HepG2 (cell line): ENCODE measurements around the gene TEDC1. TPM values are rescaled to one million over a fixed set of nuclear protein-coding genes. Genes with fewer than 3 reads are reported as not detected.

Experiments used
- ATAC-seq: fragments of 200-7000 bp; cut with Tn5 transposase; 3 replicates; pipeline ENCODE4 v1.9.1; 2020; ENCODE audit warnings: mild to moderate bottlenecking, moderate library complexity
- BruUV-seq: library from RNA; stranded (reverse); fragments of 400-500 nt; replicated peaks from 2 replicates; lab custom pipeline; 2021; lab: Mats Ljungman, UMichigan
- CTCF ChIA-PET: fragments of 300-600 bp; formaldehyde crosslinking; extraction: SDS; loops from one replicate; lab custom pipeline; 2021; ENCODE audit warnings: low total read pairs, inconsistent platforms, low intra/inter-chr PET ratio; lab: Yijun Ruan, JAX
- POLR2A ChIA-PET: fragments of 350-600 bp; sonication (Branson Sonifier 250); formaldehyde crosslinking; loops from one replicate; lab custom pipeline; 2020; ENCODE audit warnings: antibody characterized with exemption, inconsistent platforms; lab: Yijun Ruan, JAX
- DNase-seq: peaks from one replicate; pipeline ENCODE4 v3.0.0-alpha.2; 2015; ENCODE audit warnings: low spot score
- FAIRE-seq: peaks from 3 replicates; lab custom pipeline; 2011; peaks lifted over from hg19 to GRCh38; lab: Jason Lieb, UNC
- H2AFZ ChIP-seq: one replicate; pipeline ENCODE4 v1.6.1; 2011; ENCODE audit warnings: low read length, inconsistent platforms
- H3K27ac ChIP-seq: fragments of 300-600 bp; 3 replicates; pipeline ENCODE4 v1.8.0; 2011; ENCODE audit warnings: mixed run types, mild to moderate bottlenecking, mixed read lengths, low read length, inconsistent platforms; ENCODE audit not compliant: insufficient read depth; ENCODE audit errors: extremely low read length
- H3K27me3 ChIP-seq, 2 experiments: fragments of 200-600 bp in 1 of 2; 2 replicates in 1 of 2; 3 replicates in 1 of 2; pipeline versions ENCODE4 v1.6.0 to v1.8.0; 2011; ENCODE audit warnings: low read length in 2 of 2, mild to moderate bottlenecking in 2 of 2, moderate library complexity in 2 of 2, inconsistent platforms in 1 of 2; ENCODE audit not compliant: insufficient read depth in 2 of 2, control insufficient read depth in 1 of 2
- H3K36me3 ChIP-seq, 2 experiments: fragments of 200-600 bp in 1 of 2; replicated peaks in 1 of 2; 2 replicates in 1 of 2; 3 replicates in 1 of 2; pipeline versions ENCODE4 v1.5.1 to v1.8.0; 2011; ENCODE audit warnings: low read length in 2 of 2, inconsistent platforms in 1 of 2; ENCODE audit not compliant: insufficient read depth in 2 of 2, control insufficient read depth in 1 of 2
- H3K4me1 ChIP-seq: 2 replicates; pipeline ENCODE4 v1.5.1; 2012; ENCODE audit warnings: low read length, inconsistent platforms; ENCODE audit not compliant: insufficient read depth
- H3K4me2 ChIP-seq: 2 replicates; pipeline ENCODE4 v1.6.0; 2011; ENCODE audit warnings: low read depth, low read length, inconsistent platforms
- H3K4me3 ChIP-seq, 3 experiments: fragments of 200-600 bp in 1 of 3; sonication (generic), shearing (Covaris generic) in 1 of 3; replicated peaks in 1 of 3; 2 replicates each; pipeline ENCODE4 v1.5.1; 2011 to 2016; ENCODE audit warnings: low read length in 3 of 3, inconsistent platforms in 2 of 3, low read depth in 2 of 3, mild to moderate bottlenecking in 2 of 3, control low read depth in 1 of 3, mixed read lengths in 1 of 3; ENCODE audit not compliant: insufficient read depth in 1 of 3
- H3K79me2 ChIP-seq: one replicate; pipeline ENCODE4 v1.6.1; 2011; ENCODE audit warnings: low read length, inconsistent platforms; ENCODE audit not compliant: insufficient read depth
- H3K9ac ChIP-seq: 2 replicates; pipeline ENCODE4 v1.6.0; 2011; ENCODE audit warnings: mild to moderate bottlenecking, low read depth, low read length, inconsistent platforms; ENCODE audit not compliant: insufficient read depth
- H3K9me3 ChIP-seq: 2 replicates; pipeline ENCODE4 v1.5.1; 2012; ENCODE audit warnings: mild to moderate bottlenecking, low read length
- H4K20me1 ChIP-seq: 2 replicates; pipeline ENCODE4 v1.6.0; 2011; ENCODE audit warnings: inconsistent platforms, mild to moderate bottlenecking, low read length, moderate library complexity; ENCODE audit not compliant: insufficient read depth
- AGO1 ChIP-seq: fragments of 200-400 bp; formaldehyde crosslinking; IDR thresholded peaks from 2 replicates; pipeline ENCODE4 v1.6.1; 2017; ENCODE audit warnings: mild to moderate bottlenecking, low read depth, low read length, moderate library complexity; ENCODE audit not compliant: poor library complexity, severe bottlenecking
- AGO2 ChIP-seq: fragments of 200-400 bp; formaldehyde crosslinking; optimal IDR thresholded peaks from 2 replicates; pipeline ENCODE3; 2017; ENCODE audit warnings: mild to moderate bottlenecking, low read depth, low read length, moderate library complexity
- CENPX ChIP-seq: sonication (generic); formaldehyde crosslinking; IDR thresholded peaks from 2 replicates; pipeline ENCODE4 v1.9.0; 2021; ENCODE audit warnings: mild to moderate bottlenecking, missing genetic modification reagents, moderate library complexity
- HNRNPL ChIP-seq: fragments of 200-400 bp; formaldehyde crosslinking; IDR thresholded peaks from 2 replicates; pipeline ENCODE4 v1.6.1; 2017; ENCODE audit warnings: mild to moderate bottlenecking, low read depth, low read length
- NCOA2 ChIP-seq: sonication (generic); formaldehyde crosslinking; IDR thresholded peaks from 2 replicates; pipeline ENCODE4 v1.8.0; 2022; ENCODE audit warnings: inconsistent platforms
- PCBP1 ChIP-seq: fragments of 200-400 bp; formaldehyde crosslinking; IDR thresholded peaks from 2 replicates; pipeline ENCODE4 v1.6.1; 2017; ENCODE audit warnings: mild to moderate bottlenecking, low read depth, low read length, borderline replicate concordance
- PRMT3 ChIP-seq: sonication (generic); formaldehyde crosslinking; IDR thresholded peaks from 2 replicates; pipeline ENCODE4 v1.8.1; 2022; ENCODE audit warnings: low read depth, mild to moderate bottlenecking, moderate library complexity, missing genetic modification reagents, borderline replicate concordance
- ZNF687 ChIP-seq: sonication (generic); formaldehyde crosslinking; IDR thresholded peaks from 2 replicates; pipeline ENCODE4 v1.5.1; 2020; ENCODE audit warnings: mild to moderate bottlenecking, missing genetic modification reagents, moderate library complexity
- WGBS: methylation state at CpG from one replicate; pipeline ENCODE4 v1.1.6; 2017; ENCODE audit warnings: low lambda C conversion rate; 5-methylcytosine and 5-hydroxymethylcytosine counted together
- in situ Hi-C: cut with HindIII; loops from 2 replicates; pipeline ENCODE4 v1.10.0; 2017; ENCODE audit warnings: low pct_unique_long_range_greater_than_20kb; ENCODE audit not compliant: extremely low pct_ligation_motif_present
- intact Hi-C: fragments of 100-400 bp; cut with micrococcal nuclease; formaldehyde crosslinking; loops from one replicate; pipeline ENCODE4 v1.10.0; 2022; ENCODE audit not compliant: unreplicated experiment
- polyA plus RNA-seq, 8 experiments: library from polyadenylated mRNA; depleted of rRNA in 3 of 8; stranded (reverse) in 7 of 8; unstranded in 1 of 8; fragments of >200 nt; fragmentation: Illumina TruSeq in 4 of 8; extraction: Trizol in 4 of 8; gene quantifications; 2 replicates each; pipeline versions ENCODE4 v1.2.1 to v1.2.3, GENCODE V29; 2011 to 2016; ENCODE audit warnings: low read depth in 4 of 8, missing spikeins in 1 of 8, mixed read lengths in 1 of 8; ENCODE audit not compliant: insufficient read depth in 1 of 8
- total RNA-seq, 5 experiments: library from RNA; depleted of rRNA; stranded (reverse); fragments of >200 nt; fragmentation: Illumina TruSeq; extraction: Trizol; gene quantifications; 2 replicates each; pipeline ENCODE4 v1.2.3, GENCODE V29; 2016; ENCODE audit warnings: low read depth in 1 of 5
- TF ChIP-seq, protein P1 (sequence below): sonication (generic); formaldehyde crosslinking; IDR thresholded peaks from 2 replicates; pipeline ENCODE4 v1.8.0; 2022; ENCODE audit warnings: mild to moderate bottlenecking, missing genetic modification reagents, moderate library complexity
- TF ChIP-seq, protein P2 (sequence below): sonication (generic); formaldehyde crosslinking; IDR thresholded peaks from 2 replicates; pipeline ENCODE4 v1.4.0; 2020; ENCODE audit warnings: missing genetic modification reagents
- TF ChIP-seq, protein P3 (sequence below): sonication (generic); formaldehyde crosslinking; IDR thresholded peaks from 2 replicates; pipeline ENCODE4 v1.4.0; 2020; ENCODE audit warnings: mild to moderate bottlenecking, missing genetic modification reagents

TEDC1 gene
- total and polyA plus RNA-seq, 2 of the 13 experiments (the other 11 are each of a cell fraction or from before 2014, with no cell fraction given), result 5.7 to 27.4 TPM

- 98% methylated on average over 5 of the region's 24 CpGs for WGBS
- Histone ChIP-seq H4K20me1 (no peaks in the 10 kb centered on the region), H3K9me3 (no peaks in the 10 kb centered on the region), H3K79me2 (peaks cover 21% of the 10 kb centered on the region), H3K27me3 (no peaks in the 10 kb centered on the region; a peak in 1 of 5 replicates), H2AFZ (no peak overlapping the region), H3K4me3 (peak overlapping the region in 1 of 3 experiments; percentile 80; a peak in 1 of 6 replicates), H3K4me2 (peak overlapping the region; percentile 63), H3K27ac (peak overlapping the region; percentile 93), H3K9ac (0 out of 2 replicates have a peak overlapping the region, but pooled peaks have one; percentile 10), H3K36me3 (peaks cover 0 to 3% of the 10 kb centered on the region in 2 experiments; a peak in 1 of 5 replicates), H3K4me1 (peaks cover 66% of the 10 kb centered on the region)
- no peak for DNase-seq
- POLR2A ChIA-PET, result interaction anchor here (0.6 to 1.2 kb wide), 4 partner anchors 8 to 826 kb away, joined by 3 to 5 read pairs (median 4); no protein-coding TSS in a partner anchor
- BruUV-seq, result no TSS peak
- CTCF ChIA-PET, result no interaction called here
- in situ Hi-C loops (no loop called here), intact Hi-C loops (loop anchor here (10.0 kb wide), 1 partner anchor 178 kb away; the partner anchor contains the start of gene PACS2)
- FAIRE-seq, result no peak
- ATAC-seq, result no peak
- TF ChIP-seq AGO2 (peak; percentile 94), HNRNPL (peak; percentile 46; the same call in 1 of the 2 replicates), CENPX (no peak), NCOA2 (no peak), ZNF687 (CRISPR knock-in tag) (peak; percentile 25; the same call in 1 of the 2 replicates), AGO1 (peak; percentile 71), PCBP1 (0 out of 2 replicates have a peak, but pooled peaks have one; percentile 52), PRMT3 (0 out of 2 replicates have a peak, but pooled peaks have one; percentile 28)
- TF ChIP-seq, protein P1, sequence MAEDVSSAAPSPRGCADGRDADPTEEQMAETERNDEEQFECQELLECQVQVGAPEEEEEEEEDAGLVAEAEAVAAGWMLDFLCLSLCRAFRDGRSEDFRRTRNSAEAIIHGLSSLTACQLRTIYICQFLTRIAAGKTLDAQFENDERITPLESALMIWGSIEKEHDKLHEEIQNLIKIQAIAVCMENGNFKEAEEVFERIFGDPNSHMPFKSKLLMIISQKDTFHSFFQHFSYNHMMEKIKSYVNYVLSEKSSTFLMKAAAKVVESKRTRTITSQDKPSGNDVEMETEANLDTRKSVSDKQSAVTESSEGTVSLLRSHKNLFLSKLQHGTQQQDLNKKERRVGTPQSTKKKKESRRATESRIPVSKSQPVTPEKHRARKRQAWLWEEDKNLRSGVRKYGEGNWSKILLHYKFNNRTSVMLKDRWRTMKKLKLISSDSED, result 0 out of 2 replicates have a peak, but pooled peaks have one; percentile 42
- TF ChIP-seq, protein P2, sequence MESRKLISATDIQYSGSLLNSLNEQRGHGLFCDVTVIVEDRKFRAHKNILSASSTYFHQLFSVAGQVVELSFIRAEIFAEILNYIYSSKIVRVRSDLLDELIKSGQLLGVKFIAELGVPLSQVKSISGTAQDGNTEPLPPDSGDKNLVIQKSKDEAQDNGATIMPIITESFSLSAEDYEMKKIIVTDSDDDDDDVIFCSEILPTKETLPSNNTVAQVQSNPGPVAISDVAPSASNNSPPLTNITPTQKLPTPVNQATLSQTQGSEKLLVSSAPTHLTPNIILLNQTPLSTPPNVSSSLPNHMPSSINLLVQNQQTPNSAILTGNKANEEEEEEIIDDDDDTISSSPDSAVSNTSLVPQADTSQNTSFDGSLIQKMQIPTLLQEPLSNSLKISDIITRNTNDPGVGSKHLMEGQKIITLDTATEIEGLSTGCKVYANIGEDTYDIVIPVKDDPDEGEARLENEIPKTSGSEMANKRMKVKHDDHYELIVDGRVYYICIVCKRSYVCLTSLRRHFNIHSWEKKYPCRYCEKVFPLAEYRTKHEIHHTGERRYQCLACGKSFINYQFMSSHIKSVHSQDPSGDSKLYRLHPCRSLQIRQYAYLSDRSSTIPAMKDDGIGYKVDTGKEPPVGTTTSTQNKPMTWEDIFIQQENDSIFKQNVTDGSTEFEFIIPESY (CRISPR knock-in tag), result peak; percentile 57; the same call in 1 of the 2 replicates
- TF ChIP-seq, protein P3, sequence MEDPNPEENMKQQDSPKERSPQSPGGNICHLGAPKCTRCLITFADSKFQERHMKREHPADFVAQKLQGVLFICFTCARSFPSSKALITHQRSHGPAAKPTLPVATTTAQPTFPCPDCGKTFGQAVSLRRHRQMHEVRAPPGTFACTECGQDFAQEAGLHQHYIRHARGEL, result 0 out of 2 replicates have a peak, but pooled peaks have one; percentile 20
Observed at GRCh38 chr14:105492031-105492970, 1.3 kb downstream of the TEDC1 start.
